HG03097 (cell line): ENCODE data around the gene WDR27.

Source experiments
- ATAC-seq: cut with Tn5 transposase; IDR thresholded peaks from one replicate; pipeline ENCODE4 v1.9.1; 2021; ENCODE audit not compliant: unreplicated experiment, low FRiP score

WDR27 gene

DNA sequence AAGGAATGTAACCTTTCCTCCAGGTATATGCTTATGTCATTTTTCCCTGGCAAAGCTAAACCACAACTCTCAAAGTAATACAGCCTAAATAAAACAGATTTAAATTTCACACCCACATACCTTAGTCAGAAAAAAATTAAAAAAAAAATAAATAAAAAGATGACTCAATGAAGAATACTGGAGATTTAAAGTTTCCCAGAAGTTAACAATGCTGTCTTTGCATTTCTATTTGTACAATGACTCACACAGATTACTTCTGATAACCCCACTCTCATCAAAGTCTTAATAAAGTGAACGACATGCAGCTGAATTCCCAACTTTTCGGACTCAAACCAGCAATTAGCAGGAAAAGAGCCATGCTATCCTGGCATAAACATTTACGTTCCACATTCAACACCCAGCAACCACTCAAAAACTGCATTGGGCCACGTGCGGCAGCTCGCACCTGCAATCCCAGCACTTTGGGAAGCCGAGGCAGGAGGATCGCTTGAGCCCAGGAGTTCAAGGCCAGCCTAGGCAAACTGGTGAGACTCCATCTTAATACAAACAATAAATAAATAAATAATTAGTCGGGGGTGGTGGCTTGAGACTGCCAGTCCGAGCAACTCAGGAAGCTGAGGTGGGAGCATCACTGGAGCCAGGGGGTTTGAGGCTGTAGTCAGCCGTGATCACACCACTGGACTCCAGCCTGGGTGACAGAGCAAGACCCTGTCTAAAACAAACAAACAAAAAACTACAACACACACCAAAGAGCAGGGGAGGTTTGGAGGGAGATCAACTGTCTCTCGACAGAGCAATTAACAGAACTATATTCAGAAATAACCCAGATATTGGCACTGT lies 130.5 kb downstream of the WDR27 start:
- no peak for ATAC-seq

- ATAC-seq, result no peak
Measured at GRCh38 chr6:169568314-169569087, 133.3 kb downstream of the WDR27 start.

DNA sequence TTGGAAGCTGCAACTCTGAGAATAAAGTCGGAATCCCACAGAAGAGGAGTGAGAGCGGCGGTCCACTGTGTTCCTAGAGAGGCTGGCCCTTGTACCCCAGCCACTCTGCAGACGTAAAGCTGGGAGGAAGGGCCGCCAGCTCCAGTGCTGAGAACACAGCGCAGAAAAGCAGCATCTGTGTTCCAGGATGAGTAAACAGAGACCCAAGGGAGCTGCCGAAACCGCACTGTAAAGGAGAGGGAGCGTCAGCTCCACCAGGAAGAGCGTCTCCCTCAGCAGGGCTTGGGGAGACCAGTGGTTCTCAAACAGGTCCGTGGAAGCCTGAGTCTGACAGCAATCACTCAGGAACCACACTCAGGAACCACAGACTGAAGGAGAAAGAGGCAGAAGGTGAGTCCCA lies 134.0 kb downstream of the WDR27 start:
- ATAC-seq, result no peak

DNA sequence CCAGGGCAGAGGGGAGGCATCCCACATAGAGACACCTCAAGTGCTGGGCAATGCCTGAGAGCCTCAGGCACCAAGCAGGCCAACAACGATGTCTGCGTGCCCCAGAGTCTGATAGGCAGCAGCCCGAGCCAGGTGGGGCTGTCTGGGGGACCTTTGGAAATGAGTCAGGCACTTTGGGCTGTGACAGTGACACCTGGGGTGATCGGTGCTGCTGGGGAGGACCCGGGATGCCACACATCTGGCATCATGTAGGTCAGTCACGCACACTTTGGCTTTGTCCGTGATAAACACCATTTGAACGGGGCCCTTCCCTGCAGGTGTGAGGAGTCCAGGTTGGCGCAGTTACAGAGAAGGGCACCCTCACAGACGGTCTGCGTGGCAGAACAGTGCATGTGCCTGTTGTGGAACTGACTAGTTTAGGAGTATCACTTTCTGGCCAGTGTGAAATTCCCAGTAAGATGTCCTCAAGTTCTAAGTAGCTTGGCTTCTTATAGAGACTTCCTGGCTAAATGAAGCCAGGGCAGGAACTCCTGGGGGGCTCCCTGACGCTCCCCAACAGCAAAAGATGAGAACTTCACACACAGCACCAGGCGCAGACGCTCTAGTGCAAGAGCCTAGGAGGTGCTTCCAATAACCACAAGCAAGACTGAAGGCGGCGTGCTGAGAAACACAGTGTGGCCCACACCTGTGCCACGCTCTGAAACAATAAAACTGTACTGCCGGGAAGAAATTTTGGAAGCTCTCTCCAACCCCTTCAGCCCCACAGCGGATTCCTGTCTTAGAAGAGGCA lies 134.7 kb downstream of the WDR27 start:
- ATAC-seq, result no peak

- ATAC-seq, result no peak
Measured at GRCh38 chr6:169566319-169566718, 135.5 kb downstream of the WDR27 start.

DNA sequence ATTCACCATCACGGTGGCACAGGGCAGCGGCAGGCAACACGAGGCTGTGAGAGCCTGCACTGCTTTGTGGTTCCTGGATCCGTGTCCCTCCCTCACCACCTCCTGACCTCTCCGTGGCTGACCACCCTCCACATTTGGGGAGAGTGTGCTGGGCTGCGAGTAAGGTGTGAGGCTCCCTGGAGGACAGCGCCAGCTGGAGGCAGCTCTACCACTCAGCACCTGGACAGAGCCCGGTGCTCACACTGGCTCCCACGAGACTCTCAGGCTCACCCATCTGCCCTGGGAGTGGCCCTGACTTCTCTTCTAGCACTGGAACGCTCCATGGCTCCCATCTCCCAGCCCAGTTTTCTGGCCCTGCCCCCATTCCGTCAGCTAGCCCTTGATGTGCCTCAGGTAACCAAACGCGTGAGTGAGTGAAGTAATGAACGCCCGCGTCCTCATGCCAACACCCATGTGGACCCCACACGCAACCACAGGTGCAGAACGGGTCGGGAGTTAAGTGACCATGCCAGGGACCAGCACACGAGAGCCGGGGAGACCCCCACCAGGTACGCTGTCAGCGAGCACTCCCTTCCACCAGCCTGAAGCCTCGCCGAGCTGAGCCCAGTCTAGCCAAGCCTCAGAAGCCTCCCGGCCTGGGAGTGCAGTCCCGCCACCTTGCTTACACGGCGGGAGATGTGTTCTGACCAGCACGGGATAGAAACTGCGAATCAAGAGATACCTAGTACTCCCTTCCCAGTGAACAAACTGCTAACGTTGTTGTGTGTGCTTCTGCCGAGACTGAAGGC lies 137.2 kb downstream of the WDR27 start:
- no peak for ATAC-seq

- ATAC-seq, result no peak
Measured at GRCh38 chr6:169561665-169562064, 140.2 kb downstream of the WDR27 start.

GRCh38 chr6:169559592-169559991 lies 142.2 kb downstream of the WDR27 start:
- ATAC-seq, result no peak

DNA sequence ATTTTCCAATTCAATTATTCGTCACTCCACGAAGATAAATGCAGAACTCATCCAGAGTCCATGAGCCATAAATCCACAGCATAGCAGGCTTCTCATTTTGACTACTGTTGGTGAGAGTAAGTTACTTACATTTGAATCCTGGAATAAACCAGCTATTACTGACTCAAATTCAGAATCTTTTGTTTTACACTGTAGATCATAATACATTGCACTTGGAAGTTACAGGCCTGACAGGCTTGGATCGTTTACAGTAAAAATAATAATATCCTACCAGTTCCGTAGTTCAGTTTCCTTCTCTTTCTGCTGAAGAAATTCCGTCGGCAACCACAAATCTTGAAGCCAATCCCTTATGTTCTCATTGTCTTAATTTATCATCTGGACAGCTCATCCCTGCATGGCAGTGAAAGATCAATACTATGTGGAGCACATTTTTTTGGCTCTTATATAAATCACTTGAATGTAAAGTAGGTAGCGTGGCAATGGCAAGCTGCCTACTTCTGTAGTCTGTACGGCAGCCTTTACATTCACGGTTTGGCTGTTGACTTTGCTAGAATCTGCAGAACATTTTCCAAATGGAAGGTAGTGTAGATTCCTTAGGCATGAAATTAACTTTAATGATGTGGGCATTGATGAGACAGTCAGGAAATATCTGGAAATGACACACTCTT lies 142.9 kb downstream of the WDR27 start:
- no peak for ATAC-seq

DNA sequence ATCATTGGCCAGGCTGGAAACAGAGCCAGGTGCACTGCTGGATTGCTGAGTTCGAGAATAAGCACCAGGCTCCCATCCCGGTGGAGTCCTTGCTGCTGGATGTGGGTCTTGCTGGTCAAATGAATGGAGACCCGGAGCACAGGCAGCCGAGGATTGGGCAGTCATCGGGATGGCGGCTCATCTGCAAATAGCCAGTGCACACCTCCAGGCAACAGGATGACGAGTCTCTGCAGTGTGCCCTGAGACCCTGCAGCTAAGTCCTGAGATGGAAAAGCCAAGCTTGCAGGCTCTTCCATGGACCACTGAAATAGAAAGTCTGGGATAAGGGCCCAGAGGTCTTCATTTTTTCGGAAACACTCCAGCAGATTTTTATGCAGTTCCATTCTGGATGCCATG lies 143.5 kb downstream of the WDR27 start:
- ATAC-seq, result no peak

DNA sequence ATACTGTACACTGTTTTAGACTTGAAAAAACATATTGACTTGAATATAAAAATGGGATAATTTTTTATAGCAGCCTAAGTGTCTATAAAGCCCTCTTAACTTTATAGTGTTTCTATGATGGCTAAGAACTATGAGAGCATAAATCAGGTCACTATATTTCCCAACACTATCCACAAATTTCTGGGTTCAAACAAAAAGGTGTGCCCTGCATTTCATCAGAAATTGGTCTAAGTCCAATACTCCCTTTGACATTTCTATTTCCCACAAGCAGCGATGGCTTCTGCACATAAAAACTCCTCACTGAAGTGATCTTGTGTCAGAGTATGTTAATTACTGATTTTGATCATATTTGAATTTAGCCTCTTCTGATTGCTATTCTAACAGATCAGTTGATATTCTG lies 143.9 kb downstream of the WDR27 start:
- no peak for ATAC-seq

DNA sequence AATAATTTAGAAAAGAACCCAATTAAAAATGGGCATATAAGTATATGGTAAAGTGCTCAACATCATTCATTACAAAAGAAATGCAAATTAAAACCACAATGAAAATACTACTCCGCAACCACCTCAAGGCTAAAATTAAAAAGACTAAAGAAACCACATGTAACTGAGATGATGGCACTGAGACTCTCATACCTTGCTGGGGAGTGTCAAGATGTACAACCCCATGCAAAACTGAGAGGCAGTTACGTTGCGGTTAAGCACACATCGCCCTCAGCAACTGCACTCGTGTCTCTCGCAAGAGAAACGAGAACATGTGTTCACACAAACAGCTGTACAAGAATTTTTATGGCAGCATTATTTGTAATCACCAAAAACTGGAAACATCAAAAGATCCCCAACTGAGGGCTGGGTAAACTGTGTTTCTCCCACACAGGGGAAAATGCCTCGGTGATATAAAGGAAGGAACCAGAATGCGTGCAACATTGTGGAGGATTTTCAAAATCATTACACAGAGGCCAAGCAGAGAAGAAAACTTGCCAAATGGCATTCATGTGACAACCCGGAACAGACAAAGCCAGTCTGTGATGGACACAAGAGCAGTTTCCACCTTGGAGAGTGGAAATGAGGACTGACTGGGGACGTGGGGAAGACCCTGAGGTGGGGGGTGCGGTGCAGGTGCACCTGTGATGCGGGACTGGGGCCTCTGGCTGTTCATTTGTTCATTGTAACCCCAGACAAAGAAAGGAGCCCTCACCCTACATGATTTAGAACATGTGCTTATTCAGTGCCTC lies 144.9 kb downstream of the WDR27 start:
- peak; percentile 94 for ATAC-seq

DNA sequence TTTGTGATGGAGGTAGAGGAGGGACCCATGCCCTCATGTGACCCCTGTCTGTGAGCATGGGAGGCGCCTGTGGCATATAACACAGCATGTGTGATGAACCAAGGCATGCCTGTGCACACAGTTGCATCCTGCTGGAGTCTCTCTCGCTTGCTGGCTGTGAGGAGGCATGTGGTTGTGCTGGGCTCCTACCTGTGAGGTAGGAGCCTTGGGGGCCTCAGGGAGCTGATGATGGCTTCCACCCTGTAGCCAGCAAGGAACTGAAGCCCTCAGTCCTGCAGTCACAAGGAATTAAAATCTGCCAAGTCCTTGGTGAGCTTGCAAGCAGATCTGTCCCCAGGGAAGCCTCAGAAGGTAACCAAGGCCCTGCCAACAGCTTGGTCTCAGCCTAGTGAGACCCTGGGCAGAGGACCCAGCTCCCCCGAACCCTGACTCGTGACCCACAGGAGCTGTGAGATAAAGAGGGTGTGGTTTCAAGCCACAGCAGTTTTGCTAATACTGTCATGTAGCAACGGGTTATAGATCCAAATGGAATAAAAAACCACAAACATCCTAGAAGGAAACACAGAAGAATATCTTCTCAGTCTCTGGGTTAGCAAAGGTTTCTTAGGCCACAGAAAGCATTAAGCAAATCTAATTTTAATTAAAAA lies 145.7 kb downstream of the WDR27 start:
- no peak for ATAC-seq

GRCh38 chr6:169545982-169546381 lies 155.8 kb downstream of the WDR27 start:
- no peak for ATAC-seq

DNA sequence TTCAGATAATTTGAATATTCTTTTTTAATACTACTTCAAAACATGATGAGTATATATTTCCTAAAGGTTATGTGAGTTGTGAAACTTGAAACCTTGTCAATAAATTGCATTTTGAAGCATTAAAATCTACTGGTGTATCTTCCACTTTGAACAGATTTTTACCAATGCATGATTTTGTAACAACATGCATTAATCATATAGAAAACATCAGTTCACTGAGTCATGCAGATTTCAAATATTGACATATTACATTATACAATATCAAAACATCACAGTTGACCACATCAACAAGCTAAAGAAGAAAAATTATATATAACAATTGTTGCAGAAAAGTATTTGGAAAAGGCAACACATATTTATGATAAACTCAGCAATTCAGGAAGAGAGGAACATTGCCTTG lies 158.1 kb downstream of the WDR27 start:
- no peak for ATAC-seq

GRCh38 chr6:169542491-169542890 lies 159.3 kb downstream of the WDR27 start:
- no peak for ATAC-seq

- ATAC-seq, result no peak
Measured at GRCh38 chr6:169539176-169539897, 162.5 kb downstream of the WDR27 start.
